ENCODE data around the gene PDP2.
"Not testable (repeated sequence)": the region's sequence is repeated elsewhere in the genome, so short reads cannot be mapped to it uniquely, and the experiment has no call there.

The PDP2 gene

GRCh38 chr16:66886321-66886720 lies 6.0 kb downstream of the PDP2 start:
- no peak for DNase-seq (ENCODE audit: low spot score)

GRCh38 chr16:66886914-66887313 lies 6.6 kb downstream of the PDP2 start:
- no peak for DNase-seq (ENCODE audit: low spot score)

- DNase-seq (ENCODE audit: low spot score), result no peak
Measured at GRCh38 chr16:66888647-66889615, 8.6 kb downstream of the PDP2 start.

- no peak for DNase-seq (ENCODE audit: low spot score)
Measured at GRCh38 chr16:66889622-66890021, 9.3 kb downstream of the PDP2 start.

- DNase-seq (ENCODE audit: low spot score), result no peak
Measured at GRCh38 chr16:66890799-66891198, 10.5 kb downstream of the PDP2 start.

- no peak for DNase-seq (ENCODE audit: low spot score)
Measured at GRCh38 chr16:66891360-66891759, 11.0 kb downstream of the PDP2 start.

GRCh38 chr16:66891797-66892196 lies 11.5 kb downstream of the PDP2 start:
- no peak for DNase-seq (ENCODE audit: low spot score)

- DNase-seq (ENCODE audit: low spot score), result no peak
Measured at GRCh38 chr16:66894055-66894454, 13.7 kb downstream of the PDP2 start.

- DNase-seq (ENCODE audit: low spot score), result no peak
Measured at GRCh38 chr16:66894948-66895688, 14.8 kb downstream of the PDP2 start.

GRCh38 chr16:66895689-66895979 lies 15.3 kb downstream of the PDP2 start:
- DNase-seq (ENCODE audit: low spot score), result no peak

GRCh38 chr16:66895999-66896398 lies 15.7 kb downstream of the PDP2 start:
- DNase-seq (ENCODE audit: low spot score), result no peak

GRCh38 chr16:66896682-66897081 lies 16.4 kb downstream of the PDP2 start:
- DNase-seq (ENCODE audit: low spot score), result not testable (repeated sequence)

- DNase-seq (ENCODE audit: low spot score), result no peak
Measured at GRCh38 chr16:66898207-66898606, 17.9 kb downstream of the PDP2 start.

- DNase-seq (ENCODE audit: low spot score), result no peak
Measured at GRCh38 chr16:66898933-66899309, 18.6 kb downstream of the PDP2 start.

GRCh38 chr16:66899310-66899944 lies 19.1 kb downstream of the PDP2 start:
- DNase-seq (ENCODE audit: low spot score), result no peak

- no peak for DNase-seq (ENCODE audit: low spot score)
Measured at GRCh38 chr16:66899945-66900710, 19.8 kb downstream of the PDP2 start.

GRCh38 chr16:66900721-66901441 lies 20.6 kb downstream of the PDP2 start:
- DNase-seq (ENCODE audit: low spot score), result no peak

GRCh38 chr16:66901626-66902025 lies 21.3 kb downstream of the PDP2 start:
- no peak for DNase-seq (ENCODE audit: low spot score)

- DNase-seq (ENCODE audit: low spot score), result no peak
Measured at GRCh38 chr16:66902648-66903543, 22.6 kb downstream of the PDP2 start.

Measured in left forelimb (tissue), 1 donor.